Amniotic stem cell (primary cell): ENCODE results near the gene ANKDD1B.
A peak's percentile ranks its signal among the peaks of the same experiment; 100 is the strongest.

ENCODE experiments used
- DNase-seq: peaks from one replicate; lab custom pipeline; 2025; lab: John Stamatoyannopoulos, UW

ANKDD1B gene

GRCh38 chr5:75706016-75706415, 94.8 kb downstream of the ANKDD1B start:
- no peak for DNase-seq

- no peak for DNase-seq
Observed at GRCh38 chr5:75706775-75707174, 95.5 kb downstream of the ANKDD1B start.

- DNase-seq, result no peak
Observed at GRCh38 chr5:75707911-75708509, 96.8 kb downstream of the ANKDD1B start.

GRCh38 chr5:75710637-75711036, 99.4 kb downstream of the ANKDD1B start:
- DNase-seq, result no peak

- no peak for DNase-seq
Observed at GRCh38 chr5:75711151-75711550, 99.9 kb downstream of the ANKDD1B start.

GRCh38 chr5:75712091-75712490, 100.8 kb downstream of the ANKDD1B start:
- DNase-seq, result no peak

GRCh38 chr5:75716715-75717081, 105.4 kb downstream of the ANKDD1B start:
- no peak for DNase-seq

- peak; percentile 78 for DNase-seq
Observed at GRCh38 chr5:75717082-75717922, 106.0 kb downstream of the ANKDD1B start, which contains the start of gene POC5. Gene POC5 (minus strand): TSS chr5:75717437. CDS start chr5:75712937, 4,500 bp downstream.

GRCh38 chr5:75720882-75721281, 109.6 kb downstream of the ANKDD1B start:
- DNase-seq, result no peak
